Measurements from ENCODE around the gene ZNF444. TPM values are rescaled to one million over a fixed set of nuclear protein-coding genes. Genes with fewer than 3 reads are reported as not detected.

ZNF444 gene
- total and polyA plus RNA-seq, 9 of the 15 experiments (the other 6 are each of a cell fraction or from before 2014, with no cell fraction given), result 0.39 to 40.0 (median 6.9) TPM

- Histone ChIP-seq H3K9me1 (ENCODE audit: control insufficient read depth, insufficient read depth, low read length) (peaks cover 2% of the 10 kb centered on the region), H3K79me2 (ENCODE audit: control insufficient read depth, insufficient read depth, low read length) (no peaks in the 10 kb centered on the region), H3K4me1 (replicated peaks in 1 of 2; ENCODE audit: control insufficient read depth in 2 of 2, insufficient read depth in 2 of 2, low read length in 2 of 2) (peaks cover 5 to 9% of the 10 kb centered on the region in 2 experiments; a peak in 4 of 5 replicates), H3K9me3 (replicated peaks; ENCODE audit: control insufficient read depth, insufficient read depth, low read depth, low read length) (no peaks in the 10 kb centered on the region), H3K36me3 (ENCODE audit: control insufficient read depth, insufficient read depth, low read length) (no peaks in the 10 kb centered on the region), H2AFZ (ENCODE audit: low read depth, low read length) (peak overlapping the region; percentile 26; the same call in 1 of the 2 replicates), H4K20me1 (replicated peaks; ENCODE audit: control insufficient read depth, insufficient read depth, low read length) (no peaks in the 10 kb centered on the region), H3K4me3 (no peak overlapping the region), H3K27me3 (ENCODE audit: control insufficient read depth in 2 of 2, insufficient read depth in 2 of 2, low read length in 2 of 2) (no peaks in the 10 kb centered on the region), H3K27ac (ENCODE audit: extremely low read depth, low read depth, low read length) (no peak overlapping the region), H3K9ac (ENCODE audit: insufficient read depth in 1 of 2, low read depth in 2 of 2, low read length in 2 of 2) (peak overlapping the region in 1 of 2 experiments; percentile 64; a peak in 1 of 4 replicates), H3K4me2 (ENCODE audit: insufficient read depth, low read length) (no peak overlapping the region)
- CTCF ChIA-PET (ENCODE audit: low intra/inter-chr PET ratio), result no interaction called here
- in situ Hi-C loops (cut with MboI), result loop anchor here (25.0 kb wide), 1 partner anchor 970 kb away; the partner anchor contains the start of genes DNAAF3 and TNNI3
- POLR2A ChIA-PET, result interaction anchor here (0.5 kb wide), 1 partner anchor 213 kb away, joined by 3 read pairs; no protein-coding TSS in a partner anchor
- ATAC-seq, result no peak
- TF ChIP-seq HDAC8 (tag; IDR thresholded peaks at IDR 0.05) (no peak), ARHGAP35 (IDR thresholded peaks at IDR 0.05; ENCODE audit: partially characterized antibody) (no peak), CCAR2 (IDR thresholded peaks at IDR 0.05; ENCODE audit: low read depth, low read length) (no peak)
- no peak for DNase-seq (ENCODE audit: extremely low read depth in 1 of 4, low spot score in 3 of 4)
- WGBS (ENCODE audit: insufficient coverage, low coverage, missing lambda C conversion rate), result 57% methylated on average over 11 of the region's 14 CpGs
- FAIRE-seq, result no peak
- intact Hi-C loops (cut with micrococcal nuclease), result no loop called here
- BruUV-seq (replicated peaks), result no TSS peak
These were observed 8.7 kb upstream of the ZNF444 start for GRCh38 chr19:56132316-56132822.

GRCh38 chr19:56133858-56134653, 7.0 kb upstream of the ZNF444 start:
- DNase-seq (ENCODE audit: extremely low read depth in 1 of 4, low spot score in 3 of 4) (peak in 1 of 4 experiments; percentile 20), ATAC-seq (peak; percentile 43; the same call in 1 of the 3 replicates), FAIRE-seq (peak; percentile 44)
- BruUV-seq (replicated peaks), result no TSS peak
- H3K4me3 ChIP-seq, result no peak overlapping the region
- ChIA-PET POLR2A (interaction anchor here (1.3 kb wide), 1 partner anchor 9 kb away, joined by 5 read pairs; no protein-coding TSS in a partner anchor), CTCF (ENCODE audit: low intra/inter-chr PET ratio) (no interaction called here)
- no peaks in the 10 kb centered on the region for H3K27me3 ChIP-seq (ENCODE audit: control insufficient read depth in 2 of 2, insufficient read depth in 2 of 2, low read length in 2 of 2)
- H4K20me1 ChIP-seq (replicated peaks; ENCODE audit: control insufficient read depth, insufficient read depth, low read length), result no peaks in the 10 kb centered on the region
- no peak overlapping the region; a peak in 1 of 4 replicates for H3K9ac ChIP-seq (ENCODE audit: insufficient read depth in 1 of 2, low read depth in 2 of 2, low read length in 2 of 2)
- H3K27ac ChIP-seq (ENCODE audit: extremely low read depth, low read depth, low read length), result no peak overlapping the region
- no peaks in the 10 kb centered on the region for H3K9me1 ChIP-seq (ENCODE audit: control insufficient read depth, insufficient read depth, low read length)
- WGBS (ENCODE audit: insufficient coverage, low coverage, missing lambda C conversion rate), result 47% methylated on average over 14 of the region's 14 CpGs
- in situ Hi-C loops (cut with MboI), result loop anchor here (25.0 kb wide), 1 partner anchor 972 kb away; the partner anchor contains the start of genes DNAAF3 and TNNI3
- peak overlapping the region; percentile 22 for H2AFZ ChIP-seq (ENCODE audit: low read depth, low read length)
- H3K4me1 ChIP-seq (replicated peaks in 1 of 2; ENCODE audit: control insufficient read depth in 2 of 2, insufficient read depth in 2 of 2, low read length in 2 of 2), result peaks cover 3 to 8% of the 10 kb centered on the region in 2 experiments; a peak in 2 of 5 replicates
- H3K9me3 ChIP-seq (replicated peaks; ENCODE audit: control insufficient read depth, insufficient read depth, low read depth, low read length), result no peaks in the 10 kb centered on the region
- no peaks in the 10 kb centered on the region for H3K79me2 ChIP-seq (ENCODE audit: control insufficient read depth, insufficient read depth, low read length)
- intact Hi-C loops (cut with micrococcal nuclease), result no loop called here
- H3K4me2 ChIP-seq (ENCODE audit: insufficient read depth, low read length), result no peak overlapping the region
- no peaks in the 10 kb centered on the region for H3K36me3 ChIP-seq (ENCODE audit: control insufficient read depth, insufficient read depth, low read length)
- TF ChIP-seq HDAC6 (IDR thresholded peaks at IDR 0.05; ENCODE audit: low read depth, low read length) (no peak), RBM25 (IDR thresholded peaks at IDR 0.05; ENCODE audit: low read depth, low read length, severe bottlenecking) (peak; percentile 80), BCOR (IDR thresholded peaks at IDR 0.05) (peak; percentile 54; the same call in 1 of the 2 replicates), ZFP36 (IDR thresholded peaks at IDR 0.05; ENCODE audit: low read depth, low read length, partially characterized antibody) (peak; percentile 98), FOXO4 (CRISPR knock-in tag; IDR thresholded peaks at IDR 0.05) (no peak), ZNF436 (CRISPR knock-in tag; IDR thresholded peaks at IDR 0.05) (peak; percentile 80), ZNF316 (IDR thresholded peaks at IDR 0.05) (no peak), PKNOX1 (IDR thresholded peaks at IDR 0.05) (peak; percentile 28; the same call in 1 of the 2 replicates), CBX1 (IDR thresholded peaks at IDR 0.05; ENCODE audit: low read depth) (no peak), PHF21A (IDR thresholded peaks at IDR 0.05; ENCODE audit: borderline replicate concordance, low read depth) (no peak)
